Right ventricle myocardium superior (tissue), 1 donor: ENCODE measurements around the gene DENR. TPM values are rescaled to one million over a fixed set of nuclear protein-coding genes. Genes with fewer than 3 reads are reported as not detected.
"Not testable (repeated sequence)": the region's sequence is repeated elsewhere in the genome, so short reads cannot be mapped to it uniquely, and the experiment has no call there.

Experiments used
- ATAC-seq: fragments of 200-7000 bp; cut with Tn5 transposase; one replicate; pipeline ENCODE4 v1.9.1; 2020; ENCODE audit warnings: mild to moderate bottlenecking; ENCODE audit not compliant: poor library complexity
- DNase-seq: peaks from one replicate; pipeline ENCODE4 v3.0.0-alpha.2; 2020
- intact Hi-C: fragments of 100-400 bp; cut with DNase I; formaldehyde crosslinking; loops from one replicate; pipeline ENCODE4 v1.11.2; 2022
- long read RNA-seq: library from polyadenylated mRNA; unstranded; transcript quantifications from one replicate; pipeline ENCODE4 v2.0.0, GENCODE V29; 2021
- total RNA-seq: library from RNA; stranded (reverse); fragmentation: NEBNext Ultra II Directional; extraction: Animal tissue kit (Norgen Biotek cat#: 25700); gene quantifications from one replicate; pipeline ENCODE4 v1.2.1, GENCODE V29; 2021
- donor health status: DM: no; HTN: yes; CAD: no; lungs with severe emphysema.

DENR gene, protein sequence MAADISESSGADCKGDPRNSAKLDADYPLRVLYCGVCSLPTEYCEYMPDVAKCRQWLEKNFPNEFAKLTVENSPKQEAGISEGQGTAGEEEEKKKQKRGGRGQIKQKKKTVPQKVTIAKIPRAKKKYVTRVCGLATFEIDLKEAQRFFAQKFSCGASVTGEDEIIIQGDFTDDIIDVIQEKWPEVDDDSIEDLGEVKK
- total RNA-seq = 24.3 TPM
- long read RNA-seq, partial matches to known transcripts = 1 of 1 reads
- long read RNA-seq, other reads (novel, unspliced or antisense) = 0 of 1 reads

DNA sequence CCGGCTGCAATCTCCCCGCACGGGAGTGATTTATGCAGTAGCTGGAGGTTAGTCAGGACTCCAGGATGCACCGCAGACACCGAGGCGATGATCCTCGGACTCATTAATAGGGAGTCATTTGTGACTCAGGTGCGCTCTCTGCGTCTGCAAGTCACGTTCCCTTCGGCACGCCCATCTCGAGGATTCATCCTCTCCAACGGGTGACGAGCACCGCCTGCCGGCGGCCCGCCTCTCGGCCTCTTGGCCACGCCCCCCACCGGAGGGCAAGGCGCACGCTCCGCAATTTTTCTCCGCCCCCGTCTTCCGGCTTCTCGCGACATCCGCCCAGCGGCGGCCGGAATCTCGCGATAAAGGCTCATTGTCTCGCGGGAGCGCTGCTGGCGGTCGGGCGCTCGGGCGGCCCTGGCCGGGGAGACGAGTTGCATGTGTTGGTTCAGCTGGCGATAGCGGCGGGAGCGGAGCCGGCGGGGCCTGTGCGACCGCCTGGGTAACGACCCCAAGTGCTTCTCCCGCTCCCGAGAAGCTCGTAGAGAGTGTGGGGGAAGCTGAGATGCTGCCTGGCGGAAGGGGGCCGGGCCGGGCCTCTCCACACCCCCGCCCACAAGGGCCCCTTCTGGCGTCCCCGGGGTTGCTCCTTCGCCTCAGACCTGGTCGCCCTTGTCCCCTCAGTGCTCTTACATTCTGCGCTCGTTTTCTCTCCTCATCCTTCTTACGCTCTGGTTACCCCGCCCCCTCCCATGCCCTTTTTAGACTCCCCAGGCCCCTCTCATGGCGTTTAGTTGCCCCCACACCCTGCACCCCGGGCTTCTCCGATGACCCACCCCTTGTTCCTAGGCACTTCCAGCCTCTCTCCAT is at the start of gene DENR:
Gene DENR (plus strand): TSS at position 361 of the 855 bp plus-strand sequence. CDS start 878 bp downstream, outside the sequence.
- intact Hi-C loops = loop anchor here (5.0 kb wide), 1 partner anchor 115 kb away; no protein-coding TSS in a partner anchor

DNA sequence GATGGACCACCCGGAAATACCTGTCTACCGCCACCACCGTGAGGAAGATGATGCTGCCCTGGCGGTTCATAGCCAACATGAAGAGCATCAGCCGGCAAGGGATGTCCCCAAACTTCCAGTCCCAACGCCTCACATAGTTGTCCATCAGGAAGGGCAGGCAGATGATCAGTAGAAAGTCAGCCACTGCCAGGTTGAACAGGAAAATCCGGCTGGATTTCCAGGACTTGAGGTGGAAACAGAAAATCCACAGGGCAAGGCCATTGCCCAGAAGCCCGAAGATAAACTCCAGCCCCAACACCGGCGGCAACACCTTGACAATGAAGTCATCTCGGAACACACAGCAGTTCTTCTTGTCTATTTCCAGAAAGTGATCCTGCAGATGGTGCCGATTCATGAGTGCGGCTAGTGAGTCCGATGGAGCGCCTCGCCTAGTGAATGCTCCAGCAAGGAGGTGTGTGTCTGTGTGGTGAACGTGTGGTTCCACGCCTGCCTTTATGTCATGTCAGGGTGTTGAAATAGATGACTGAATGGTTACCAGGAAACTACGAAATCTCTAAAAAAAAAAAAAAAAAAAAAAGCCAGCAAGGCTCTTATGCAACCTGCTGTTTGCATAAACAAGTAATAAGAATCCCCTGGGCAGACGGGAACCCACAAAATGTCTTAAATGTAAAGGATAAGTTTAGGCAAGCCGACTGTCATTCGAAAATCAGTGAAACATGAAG is 49.6 kb upstream of the DENR start, which contains the start of gene HCAR2:
Gene HCAR2 (minus strand): TSS at position 468 of the 722 bp plus-strand sequence. CDS start 74 bp downstream, at position 394.
- ATAC-seq, intact Hi-C loops: not testable (repeated sequence)
- peak; percentile 56 for DNase-seq

More for the DNA sequence above, at the start of gene DENR:
- DNase-seq (peak; percentile 98), ATAC-seq (peak; percentile 99)

DNA sequence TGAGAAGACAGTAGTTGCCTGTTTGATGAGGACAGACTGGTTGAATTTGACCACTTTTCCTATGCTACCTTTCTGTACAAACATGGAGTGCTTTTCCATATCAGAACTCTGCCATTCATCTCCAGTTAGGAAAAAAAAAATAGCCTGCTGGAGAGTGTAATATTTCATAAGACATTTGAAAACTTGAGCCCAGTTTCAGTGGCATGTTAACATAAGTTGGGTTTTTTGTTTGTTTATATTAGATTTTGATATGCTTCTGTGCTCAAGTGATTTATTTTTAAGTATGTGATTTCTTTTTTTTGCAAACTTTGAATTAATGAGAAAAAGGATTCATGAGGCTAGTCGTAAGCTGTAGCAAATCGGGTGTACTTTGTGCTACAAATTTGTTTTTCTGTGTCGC is 48.8 kb upstream of the DENR start:
- intact Hi-C loops, ATAC-seq, DNase-seq: not testable (repeated sequence)

DNA sequence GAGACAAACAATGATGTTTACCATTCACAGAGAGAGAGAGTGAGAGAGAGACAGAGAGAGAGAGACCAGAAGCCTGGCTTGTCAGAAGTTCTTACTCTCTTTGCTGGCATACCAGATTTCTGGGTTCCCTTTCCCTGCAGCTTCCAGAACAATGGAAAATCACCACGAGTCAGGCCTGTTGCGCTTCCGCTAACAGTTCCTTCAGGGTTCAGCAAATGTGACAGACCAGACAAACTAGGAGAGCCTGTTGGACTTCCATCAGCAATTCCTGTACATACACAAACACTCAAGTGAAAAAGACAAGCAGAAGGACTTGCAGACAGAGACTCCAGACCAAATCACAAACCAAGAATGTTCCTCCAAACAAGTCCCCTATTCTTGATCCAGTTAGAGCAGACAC is 43.3 kb upstream of the DENR start:
- ATAC-seq, DNase-seq, intact Hi-C loops: not testable (repeated sequence)

DNA sequence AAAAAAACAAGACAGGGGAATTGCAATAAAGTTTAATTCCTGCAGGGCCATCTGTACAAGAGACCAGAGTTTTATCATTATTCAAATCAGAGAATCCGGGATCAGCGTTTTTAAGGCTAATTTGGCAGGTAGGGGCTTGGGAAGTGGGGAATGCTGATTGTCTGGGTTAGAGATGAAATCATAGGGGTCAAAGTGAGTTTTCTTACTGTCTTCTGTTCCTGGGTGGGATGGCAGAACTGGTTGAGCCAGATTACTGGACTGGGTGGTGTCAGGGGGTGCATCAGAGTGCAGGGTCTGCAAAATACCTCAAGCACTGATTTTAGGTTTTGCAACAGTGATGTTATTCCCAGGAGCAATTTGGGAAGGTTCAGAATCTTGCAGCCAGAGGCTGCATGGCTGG is 42.3 kb upstream of the DENR start:
- ATAC-seq, intact Hi-C loops, DNase-seq: not testable (repeated sequence)

DNA sequence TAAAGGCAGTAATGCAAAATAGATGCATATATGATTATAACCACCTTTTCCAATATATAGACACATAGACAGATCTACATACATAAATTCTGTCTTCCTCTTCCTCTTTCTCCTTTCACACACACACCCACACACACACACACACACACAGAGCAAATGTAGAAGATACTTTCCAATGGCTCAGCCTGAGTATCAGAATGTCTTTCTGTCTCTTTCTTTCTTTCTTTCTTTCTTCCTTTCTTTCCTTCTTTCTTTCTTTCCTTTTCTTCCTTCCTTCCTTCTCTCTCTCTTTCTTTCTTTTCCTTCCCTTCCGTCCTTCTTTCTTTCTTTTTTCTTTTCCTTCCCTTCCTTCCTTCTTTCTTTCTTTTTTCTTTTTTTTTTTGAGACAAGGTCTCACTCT is 41.4 kb upstream of the DENR start:
- DNase-seq, ATAC-seq, intact Hi-C loops: not testable (repeated sequence)

DNA sequence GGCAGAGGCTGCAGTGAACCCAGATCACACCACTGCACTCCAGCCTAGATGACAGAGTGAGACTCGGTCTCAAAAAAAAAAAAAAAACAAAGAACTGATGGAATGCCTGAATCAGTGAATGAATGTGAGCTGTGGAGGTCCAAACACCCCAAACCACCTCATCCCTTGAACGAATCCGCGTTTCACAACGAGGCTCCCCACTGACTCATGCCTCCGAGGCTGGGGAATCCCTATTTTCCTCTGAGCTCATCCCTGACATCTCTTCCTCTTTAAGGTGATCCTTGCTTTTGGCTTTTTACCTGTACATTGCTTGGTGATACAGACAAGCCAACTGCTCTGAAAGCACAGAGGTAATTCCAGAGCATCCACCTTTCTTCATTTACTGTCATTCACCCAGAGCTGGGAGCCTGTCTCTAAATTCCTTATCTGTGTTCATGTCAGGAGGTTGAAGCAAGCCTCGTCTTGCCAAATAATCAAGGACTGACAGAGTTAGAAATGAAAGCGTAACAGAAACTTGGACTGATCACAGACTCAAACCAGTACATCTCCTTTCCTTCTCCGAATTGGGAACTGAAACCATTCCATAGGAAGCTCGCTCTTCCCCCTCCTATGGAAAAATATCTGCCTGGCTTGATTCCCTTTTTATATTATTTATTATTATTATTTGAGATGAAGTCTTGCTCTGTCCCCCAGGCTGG is 39.0 kb upstream of the DENR start:
- peak; percentile 52 for ATAC-seq
- intact Hi-C loops = not testable (repeated sequence)

DNA sequence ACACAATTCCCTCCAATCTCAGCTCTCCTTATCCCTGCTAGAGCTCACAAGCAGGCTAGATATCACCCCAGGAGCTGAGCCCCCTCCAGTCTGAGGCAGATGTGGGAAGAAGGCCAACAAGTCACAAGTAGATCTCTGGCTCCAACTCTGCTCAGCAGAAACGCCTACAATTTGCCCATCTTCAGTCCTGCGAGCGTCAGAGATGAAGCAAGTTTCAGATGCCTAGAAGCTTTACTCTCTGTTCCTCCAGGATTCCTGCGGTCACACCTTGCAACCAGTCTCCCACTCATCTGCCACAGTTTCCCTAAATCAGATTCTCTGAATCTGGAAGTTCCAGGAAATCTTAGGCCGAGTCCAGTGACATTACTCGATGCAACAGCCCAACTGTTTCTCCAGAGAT is 37.4 kb upstream of the DENR start:
- ATAC-seq, intact Hi-C loops, DNase-seq: not testable (repeated sequence)

More for the DNA sequence above, 39.0 kb upstream of the DENR start:
- DNase-seq = not testable (repeated sequence)

DNA sequence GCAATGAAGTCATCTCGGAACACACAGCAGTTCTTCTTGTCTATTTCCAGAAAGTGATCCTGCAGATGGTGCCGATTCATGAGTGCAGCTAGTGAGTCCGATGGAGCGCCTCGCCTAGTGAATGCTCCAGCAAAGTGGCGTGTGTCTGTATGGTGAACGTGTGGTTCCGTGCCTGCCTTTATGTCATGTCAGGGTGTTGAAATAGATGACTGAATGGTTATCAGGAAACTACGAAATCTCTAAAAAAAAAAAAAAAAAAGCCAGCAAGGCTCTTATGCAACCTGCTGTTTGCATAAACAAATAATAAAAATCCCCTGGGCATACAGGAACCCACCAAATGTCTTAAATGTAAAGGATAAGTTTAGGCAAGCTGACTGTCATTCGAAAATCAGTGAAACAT is 36.0 kb upstream of the DENR start, which contains the start of gene HCAR3:
Gene HCAR3 (minus strand): TSS at position 154 of the 400 bp plus-strand sequence. CDS start 74 bp downstream, at position 80.
- DNase-seq, ATAC-seq, intact Hi-C loops: not testable (repeated sequence)

DNA sequence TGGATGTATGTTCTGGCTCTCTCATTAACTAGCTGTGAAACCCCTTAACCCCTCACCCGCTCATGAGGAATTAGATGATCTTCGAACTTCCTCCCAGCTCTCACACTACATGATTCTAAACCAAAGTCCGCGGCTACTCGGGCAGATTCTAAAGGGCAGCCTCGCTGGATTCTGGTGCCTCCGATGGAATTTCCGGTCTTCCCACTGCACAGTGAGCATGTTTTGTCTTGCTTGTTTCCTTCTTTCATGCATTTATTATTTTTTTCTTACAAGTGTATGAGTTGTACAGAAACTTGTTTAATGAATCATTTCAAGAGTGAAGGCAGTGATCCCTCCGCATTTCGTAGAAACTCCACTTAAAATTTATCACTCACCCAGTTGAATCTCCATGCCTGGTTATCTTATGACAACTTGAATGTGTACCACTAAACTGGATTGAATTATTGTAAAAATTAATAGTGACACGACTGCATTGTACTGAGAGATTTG is 31.5 kb upstream of the DENR start:
- intact Hi-C loops = no loop called here
- ATAC-seq (no peak), DNase-seq (no peak)

DNA sequence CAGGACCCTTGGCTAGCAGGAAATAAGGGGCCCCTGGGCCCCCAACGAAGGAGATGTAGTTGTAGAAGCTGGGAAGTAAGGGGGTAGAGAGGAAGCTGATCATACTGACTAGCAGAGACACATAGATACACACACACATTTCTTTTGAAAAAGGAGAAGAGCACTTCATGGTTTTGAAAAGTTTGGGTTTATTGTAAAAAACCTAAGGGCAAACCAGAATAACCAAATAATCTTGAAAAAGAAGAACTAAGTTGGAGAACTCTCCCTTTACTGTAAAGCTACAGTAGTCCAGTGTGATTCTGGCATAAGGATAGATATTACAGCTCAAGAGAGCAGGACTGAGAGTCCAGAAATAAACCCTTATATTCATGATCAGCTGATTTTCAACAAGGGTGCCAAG is 30.2 kb upstream of the DENR start:
- ATAC-seq (no peak), DNase-seq (no peak)
- intact Hi-C loops = no loop called here

DNA sequence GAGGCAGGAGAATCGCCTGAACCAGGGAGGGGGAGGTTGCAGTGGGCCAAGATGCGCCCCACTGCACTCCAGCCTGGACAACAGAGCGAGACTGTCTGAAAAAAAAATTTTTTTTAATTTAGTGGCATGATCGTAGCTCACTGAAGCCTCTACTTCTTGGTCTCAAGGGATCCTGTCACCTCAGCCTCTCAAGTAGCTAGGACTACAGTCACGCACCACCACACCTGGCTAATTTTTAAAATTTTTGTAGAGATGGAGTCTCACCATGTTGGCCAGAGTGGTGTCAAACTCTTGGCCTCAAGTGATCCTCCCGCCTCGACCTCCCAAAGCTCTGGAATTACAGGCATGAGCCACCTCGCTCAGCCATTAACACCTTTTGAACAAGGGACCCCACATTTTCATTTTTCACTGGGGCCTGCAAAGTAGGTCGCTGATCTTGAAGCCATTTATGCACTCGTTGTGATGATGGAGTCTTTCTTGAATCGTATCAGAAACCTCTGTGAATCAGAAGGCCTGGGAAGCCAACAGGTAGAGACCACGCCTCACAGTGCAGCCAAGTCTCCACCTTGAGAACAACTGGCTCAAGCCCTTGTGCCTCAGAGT is 27.9 kb upstream of the DENR start:
- intact Hi-C loops = no loop called here
- DNase-seq = no peak
- no peak for ATAC-seq

DNA sequence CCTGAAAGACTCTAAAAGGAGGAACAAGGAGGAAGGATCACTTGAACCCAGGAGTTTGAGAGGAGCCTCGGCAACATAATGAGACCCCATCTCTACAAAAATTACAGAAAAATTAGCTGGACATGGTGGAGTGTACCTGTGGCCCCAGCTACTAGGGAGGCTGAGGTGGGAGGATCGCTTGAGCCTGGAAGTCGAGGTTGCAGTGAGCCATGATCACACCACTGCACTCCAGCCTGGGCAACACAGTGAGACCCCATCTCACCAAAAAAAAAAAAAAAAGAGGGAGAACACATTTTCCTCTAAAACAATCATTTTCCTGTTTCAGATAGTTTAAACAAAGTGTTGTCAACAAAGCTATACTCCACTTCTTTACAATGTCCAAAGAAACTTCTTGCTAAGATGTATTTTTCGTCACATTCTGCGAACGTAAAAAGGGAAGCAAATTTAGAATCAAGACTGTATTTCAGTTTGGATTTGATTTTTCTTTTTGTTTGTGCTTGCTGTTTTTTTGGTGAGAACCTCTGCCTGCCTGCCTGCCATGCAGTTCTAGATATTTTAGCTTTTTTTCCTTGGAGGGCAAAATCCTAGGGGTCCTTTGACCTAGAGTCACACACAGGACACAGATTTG is 27.1 kb upstream of the DENR start:
- ATAC-seq (no peak), DNase-seq (no peak)
- intact Hi-C loops = no loop called here

DNA sequence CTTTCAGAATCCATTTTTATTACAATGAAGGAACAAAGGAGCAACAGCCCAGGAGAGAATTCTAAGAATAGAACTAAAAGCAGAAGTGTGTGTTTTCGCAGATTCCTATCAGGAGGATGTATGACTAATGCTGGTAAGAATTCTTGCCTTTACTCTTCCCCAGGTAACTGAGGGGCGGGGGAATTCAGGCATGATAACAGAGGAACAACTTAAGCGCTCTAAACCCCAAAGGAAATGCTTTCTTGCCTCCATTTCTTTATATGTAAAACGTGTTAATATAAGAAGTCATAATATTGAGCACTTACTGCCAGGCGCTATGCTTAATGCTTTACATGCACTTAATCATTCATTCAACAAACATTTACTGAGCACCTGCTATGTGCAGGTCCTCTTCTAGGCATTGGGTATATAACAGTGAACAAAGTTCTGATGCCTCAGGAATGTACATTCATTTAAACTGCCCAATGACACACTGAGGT is 26.5 kb upstream of the DENR start:
- DNase-seq = no peak
- intact Hi-C loops = no loop called here
- ATAC-seq = no peak

DNA sequence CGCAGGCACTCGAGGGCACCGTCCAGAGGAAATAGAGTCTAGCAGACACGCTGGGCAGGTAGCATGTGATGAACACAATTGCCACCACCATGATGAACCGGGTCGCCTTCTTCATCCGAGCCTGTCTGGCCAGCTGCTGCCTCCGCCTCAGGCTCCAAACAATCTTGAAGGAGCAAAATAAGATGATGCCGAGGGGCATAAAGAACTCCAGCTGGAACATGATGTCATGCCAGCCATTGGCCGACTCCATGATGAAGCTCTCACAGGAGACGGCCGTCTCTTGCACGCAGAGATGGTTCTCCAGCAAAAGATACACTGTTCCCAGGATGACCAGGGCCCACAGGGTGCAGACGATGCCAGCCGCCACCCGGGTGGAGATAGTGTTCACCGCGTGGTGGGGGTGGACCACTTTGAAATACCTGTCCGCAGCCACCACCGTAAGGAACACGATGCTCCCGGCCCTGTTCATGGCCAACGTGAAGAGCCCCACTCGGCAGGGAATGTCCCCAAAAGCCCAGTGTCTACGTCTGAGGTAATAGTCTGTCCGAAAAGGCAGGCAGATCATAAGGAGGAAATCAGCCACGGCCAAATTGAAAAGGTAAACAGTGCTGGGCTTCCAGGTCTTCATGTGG is 22.9 kb upstream of the DENR start:
- intact Hi-C loops = no loop called here
- no peak for ATAC-seq
- DNase-seq = no peak

DNA sequence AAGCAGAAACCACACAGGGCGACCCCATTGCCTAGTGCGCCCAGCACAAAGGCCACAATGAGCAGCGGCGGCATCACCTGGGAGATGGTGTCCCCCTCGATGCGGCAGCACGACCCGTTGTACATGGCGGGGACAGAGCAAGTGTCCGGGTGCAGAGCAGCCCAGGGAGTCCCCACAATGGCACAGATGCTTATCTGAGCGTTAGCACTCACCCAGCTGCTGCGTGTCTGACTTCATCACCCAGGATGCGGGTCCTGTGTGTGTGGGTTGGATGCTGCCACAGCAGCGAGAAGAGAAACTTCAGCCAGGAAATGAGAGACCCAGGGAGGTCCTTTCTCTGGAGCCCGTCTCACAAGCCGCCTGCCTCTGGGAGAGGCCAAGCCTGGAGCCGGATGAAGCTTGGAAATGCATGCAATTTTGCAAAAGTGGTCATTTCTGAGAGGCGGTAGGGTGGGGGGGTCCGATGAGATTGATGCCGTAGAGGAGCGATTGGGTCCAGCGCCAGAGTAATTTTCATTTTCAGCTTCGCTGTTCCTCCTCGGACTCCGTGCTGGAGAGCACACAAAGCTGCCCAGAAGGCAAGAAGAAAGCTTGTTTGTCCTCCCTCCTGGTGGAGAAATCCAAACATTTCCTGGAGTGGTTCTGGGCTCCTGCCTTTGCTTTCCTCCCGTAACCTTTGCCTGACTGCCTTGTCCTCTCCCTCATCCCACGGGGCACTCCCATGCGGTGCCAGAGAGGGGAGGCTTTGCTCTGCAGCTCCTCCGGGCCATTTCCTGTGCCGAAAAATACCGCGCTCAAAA is 22.2 kb upstream of the DENR start, which contains the start of gene HCAR1:
Gene HCAR1 (minus strand): TSS at position 630 of the 800 bp plus-strand sequence. CDS start 505 bp downstream, at position 125.
- intact Hi-C loops = no loop called here
- no peak for ATAC-seq
- no peak for DNase-seq
